ENCODE results near the gene FBLN2. TPM values are rescaled to one million over a fixed set of nuclear protein-coding genes. Genes with fewer than 3 reads are reported as not detected.

FBLN2 gene
- total RNA-seq, 2 experiments from 2014 or later = not detected

DNA sequence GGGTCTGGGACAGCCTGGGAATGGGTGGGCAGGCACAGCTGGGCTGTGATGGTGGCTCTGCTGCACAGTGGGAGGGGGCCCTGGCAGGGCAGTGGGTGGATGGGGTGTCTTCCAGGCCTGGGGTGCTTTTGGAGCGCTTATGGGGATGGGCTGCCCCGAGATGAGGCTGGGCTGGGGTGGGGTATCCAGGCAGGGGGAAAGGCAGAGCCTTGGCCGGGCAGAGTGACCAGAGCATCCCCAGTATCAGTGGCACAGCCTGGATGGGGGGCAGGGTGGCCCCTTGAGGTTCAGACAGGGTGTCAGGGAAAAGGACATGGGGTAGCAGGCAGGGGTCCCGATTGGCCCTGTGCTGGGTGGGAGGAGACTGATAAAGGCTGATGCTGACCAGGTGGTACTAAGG, 42.2 kb upstream of the FBLN2 start:
- H3K4me1 Mint-ChIP-seq (ENCODE audit: low read depth) = no peaks in the 10 kb centered on the region
- CTCF ChIA-PET = interaction anchor here (0.5 to 1.1 kb wide), 2 partner anchors 80 to 144 kb away, joined by 3 to 5 read pairs; no protein-coding TSS in a partner anchor

DNA sequence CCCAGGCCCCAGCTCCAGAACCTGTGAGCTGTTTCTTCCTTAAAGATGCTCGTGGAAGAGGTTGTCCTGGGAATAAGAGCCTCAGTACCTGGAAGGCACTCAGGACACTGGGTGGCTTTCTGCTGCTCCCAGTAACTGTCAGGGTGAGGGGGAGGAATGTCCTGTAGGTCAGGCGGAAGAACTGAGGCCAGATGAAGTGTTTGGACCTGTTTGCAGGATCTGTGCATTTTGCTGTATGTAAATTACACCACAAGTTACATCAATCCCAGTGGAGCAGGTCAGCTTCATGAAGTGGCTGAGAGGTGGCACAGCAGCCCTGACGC, 41.7 kb upstream of the FBLN2 start:
- Mint-ChIP-seq H3K36me3 (ENCODE audit: low read depth) (no peaks in the 10 kb centered on the region), H3K27me3 (ENCODE audit: low read depth) (no peaks in the 10 kb centered on the region), H3K9me3 (no peaks in the 10 kb centered on the region), H3K27ac (no peak overlapping the region), H3K4me1 (ENCODE audit: low read depth) (no peaks in the 10 kb centered on the region), H3K4me3 (no peak overlapping the region)
- intact Hi-C loops (cut with micrococcal nuclease) = no loop called here
- no peak for DNase-seq
- CTCF ChIA-PET = interaction anchor here (0.5 to 1.1 kb wide), 2 partner anchors 79 to 143 kb away, joined by 3 to 5 read pairs; no protein-coding TSS in a partner anchor

More for the DNA sequence above, 42.2 kb upstream of the FBLN2 start:
- no peaks in the 10 kb centered on the region for H3K36me3 Mint-ChIP-seq (ENCODE audit: low read depth)
- intact Hi-C loops (cut with micrococcal nuclease) = no loop called here
- no peak for DNase-seq
- no peaks in the 10 kb centered on the region for H3K9me3 Mint-ChIP-seq
- no peak overlapping the region for H3K27ac Mint-ChIP-seq
- H3K27me3 Mint-ChIP-seq (ENCODE audit: low read depth) = no peaks in the 10 kb centered on the region
- no peak overlapping the region for H3K4me3 Mint-ChIP-seq

DNA sequence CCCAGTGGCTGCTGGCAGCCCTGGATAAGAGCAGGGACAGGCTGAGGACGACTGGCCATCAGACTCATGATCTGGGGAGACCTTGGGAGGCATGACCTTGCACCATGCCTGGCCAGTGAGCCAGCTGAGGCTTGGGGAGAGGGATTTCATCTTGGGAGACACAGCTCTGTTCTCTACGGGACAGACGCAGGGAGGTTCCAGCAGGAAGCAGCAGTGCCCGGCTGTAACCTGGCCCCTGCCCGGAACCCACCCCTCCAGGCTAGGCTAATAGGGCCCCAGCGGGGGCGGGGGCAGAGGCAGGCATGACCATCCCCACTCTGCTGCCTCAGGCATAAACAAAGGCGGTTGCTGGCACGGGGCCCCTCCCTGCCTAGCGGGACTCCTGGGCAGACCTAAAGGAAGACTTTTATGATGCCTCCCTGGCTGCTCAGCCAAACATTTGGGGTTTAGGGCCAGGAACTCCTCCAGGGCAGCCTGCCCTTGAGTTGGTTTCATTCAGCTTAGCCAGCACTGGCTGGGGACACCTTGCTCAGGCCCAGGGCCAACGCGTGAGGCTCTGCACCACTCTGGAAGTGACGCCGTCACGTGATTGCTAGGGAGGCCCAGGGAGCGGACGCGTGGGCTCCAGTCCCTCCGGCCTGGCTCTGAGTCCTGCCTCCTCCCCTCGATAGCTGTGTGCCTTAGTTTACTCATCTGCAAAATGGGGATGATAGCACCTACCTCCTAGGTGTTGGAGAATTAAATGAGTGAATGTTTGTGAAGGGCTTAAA, 41.2 kb upstream of the FBLN2 start:
- H3K36me3 Mint-ChIP-seq (ENCODE audit: low read depth) = no peaks in the 10 kb centered on the region
- intact Hi-C loops (cut with micrococcal nuclease) = no loop called here
- no peaks in the 10 kb centered on the region for H3K4me1 Mint-ChIP-seq (ENCODE audit: low read depth)
- no peaks in the 10 kb centered on the region for H3K27me3 Mint-ChIP-seq (ENCODE audit: low read depth)
- CTCF ChIA-PET = interaction anchor here (0.7 kb wide), 1 partner anchor 11 kb away, joined by 4 read pairs; no protein-coding TSS in a partner anchor
- H3K27ac Mint-ChIP-seq = no peak overlapping the region
- no peaks in the 10 kb centered on the region for H3K9me3 Mint-ChIP-seq
- no peak overlapping the region for H3K4me3 Mint-ChIP-seq
- DNase-seq = no peak

DNA sequence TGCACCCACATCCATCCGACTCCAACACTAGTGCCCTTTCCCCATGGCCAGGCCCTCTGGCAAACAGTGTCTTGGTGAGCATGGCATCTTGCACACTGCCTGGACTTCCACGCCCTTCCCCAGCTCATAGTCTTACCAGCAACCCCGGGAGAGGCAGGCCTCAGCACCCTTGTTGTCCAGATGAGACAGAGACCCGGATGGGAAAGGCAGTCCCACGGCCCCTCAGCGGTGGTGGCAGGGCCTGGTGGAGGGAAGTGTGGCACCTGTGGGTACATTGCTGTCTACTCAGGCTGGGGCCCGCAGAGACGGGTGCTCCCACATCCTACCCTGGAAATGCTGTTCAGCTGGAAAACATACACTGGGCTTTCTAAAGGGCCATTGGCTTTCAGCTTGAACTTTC, 40.4 kb upstream of the FBLN2 start:
- no peaks in the 10 kb centered on the region for H3K27me3 Mint-ChIP-seq (ENCODE audit: low read depth)
- no peaks in the 10 kb centered on the region for H3K4me1 Mint-ChIP-seq (ENCODE audit: low read depth)
- H3K9me3 Mint-ChIP-seq = no peaks in the 10 kb centered on the region
- DNase-seq = no peak
- intact Hi-C loops (cut with micrococcal nuclease) = no loop called here
- H3K27ac Mint-ChIP-seq = no peak overlapping the region
- H3K36me3 Mint-ChIP-seq (ENCODE audit: low read depth) = no peaks in the 10 kb centered on the region
- CTCF ChIA-PET = interaction anchor here (0.7 kb wide), 1 partner anchor 12 kb away, joined by 4 read pairs; no protein-coding TSS in a partner anchor
- no peak overlapping the region for H3K4me3 Mint-ChIP-seq

DNA sequence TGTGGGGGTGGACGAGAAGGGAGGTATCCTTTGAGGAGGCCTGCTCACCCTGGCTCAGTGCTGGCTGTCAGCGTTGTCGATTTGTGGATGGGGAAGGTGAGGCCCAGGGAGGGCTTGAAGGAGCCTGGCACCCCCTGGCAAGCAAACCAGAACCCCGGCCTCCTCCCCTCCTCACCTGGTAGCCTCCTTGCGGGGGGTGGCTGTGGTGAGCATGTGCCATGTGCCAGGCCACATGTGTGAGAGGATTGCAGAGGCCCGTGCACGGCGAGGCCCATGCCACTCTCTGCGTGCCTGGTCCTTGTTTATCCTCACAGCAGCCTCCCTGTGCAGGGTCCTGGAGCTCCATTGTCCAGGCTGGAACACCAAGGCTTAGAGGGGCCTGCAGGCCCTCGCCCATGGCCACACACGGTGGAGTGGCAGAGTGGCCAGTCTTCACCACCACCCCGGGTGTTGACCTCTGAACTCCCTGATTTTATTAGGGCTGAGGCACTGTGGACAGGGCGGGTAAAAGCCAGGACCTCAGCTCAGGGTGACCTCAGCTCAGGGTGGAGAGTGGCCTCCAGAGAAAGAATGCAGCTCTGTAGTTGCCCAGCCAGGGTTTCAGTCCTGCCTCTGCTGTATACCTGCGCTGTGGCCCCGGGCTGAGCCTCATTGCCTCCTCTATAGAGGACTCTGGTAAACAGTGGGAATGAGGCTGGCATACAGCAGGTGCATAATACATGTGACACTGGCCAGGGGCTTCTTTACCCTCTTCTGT, 39.7 kb upstream of the FBLN2 start:
- Mint-ChIP-seq H3K4me1 (ENCODE audit: low read depth) (no peaks in the 10 kb centered on the region), H3K36me3 (ENCODE audit: low read depth) (no peaks in the 10 kb centered on the region), H3K4me3 (no peak overlapping the region), H3K27me3 (ENCODE audit: low read depth) (no peaks in the 10 kb centered on the region), H3K9me3 (no peaks in the 10 kb centered on the region), H3K27ac (no peak overlapping the region)
- intact Hi-C loops (cut with micrococcal nuclease) = no loop called here
- no peak for DNase-seq
- CTCF ChIA-PET = no interaction called here

DNA sequence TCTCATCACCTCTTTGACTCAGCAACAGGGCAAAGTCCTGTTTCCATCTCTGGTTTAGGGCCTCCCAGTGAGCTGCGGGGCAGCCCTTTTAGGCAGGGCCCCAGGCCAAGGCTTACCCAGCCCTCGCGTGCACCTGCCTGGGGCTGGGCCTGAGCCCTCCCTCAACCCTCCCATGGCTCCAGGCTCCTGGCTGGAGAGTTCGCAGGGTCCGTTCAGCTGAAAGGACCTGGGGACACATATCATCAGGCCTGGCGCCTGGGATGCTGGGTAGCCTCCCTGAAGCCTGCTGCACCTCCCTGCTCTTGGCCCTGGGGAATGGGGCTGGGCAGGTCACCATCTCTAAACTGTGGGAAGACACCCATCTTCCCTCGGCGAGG, 39.1 kb upstream of the FBLN2 start:
- Mint-ChIP-seq H3K36me3 (ENCODE audit: low read depth) (no peaks in the 10 kb centered on the region), H3K4me1 (ENCODE audit: low read depth) (no peaks in the 10 kb centered on the region), H3K27me3 (ENCODE audit: low read depth) (no peaks in the 10 kb centered on the region), H3K9me3 (no peaks in the 10 kb centered on the region), H3K4me3 (no peak overlapping the region), H3K27ac (no peak overlapping the region)
- DNase-seq = no peak
- intact Hi-C loops (cut with micrococcal nuclease) = no loop called here
- CTCF ChIA-PET = no interaction called here

DNA sequence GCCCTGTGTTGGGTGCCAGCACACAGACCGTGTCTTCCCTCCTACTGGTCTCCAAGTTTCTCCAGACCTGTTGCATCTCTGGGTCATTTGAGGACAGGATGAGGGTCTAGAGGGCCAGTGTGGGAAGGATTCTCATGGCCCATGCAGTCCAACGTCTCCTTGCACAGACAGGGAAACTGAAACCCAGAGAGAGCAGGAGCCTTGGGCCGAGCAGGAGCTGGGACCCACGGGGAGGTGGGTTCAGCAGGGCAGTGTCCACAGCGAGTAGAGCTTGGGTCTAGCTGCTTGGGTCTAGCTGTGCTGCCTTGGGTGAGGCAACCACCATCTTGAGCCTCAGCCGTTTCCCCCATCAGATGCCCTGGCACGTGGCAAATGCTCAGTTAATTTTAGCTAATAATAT, 36.5 kb upstream of the FBLN2 start:
- H3K4me1 Mint-ChIP-seq (ENCODE audit: low read depth) = no peaks in the 10 kb centered on the region
- CTCF ChIA-PET = interaction anchor here (0.9 kb wide), 1 partner anchor 135 kb away, joined by 3 read pairs; no protein-coding TSS in a partner anchor
- H3K4me3 Mint-ChIP-seq = no peak overlapping the region
- intact Hi-C loops (cut with micrococcal nuclease) = no loop called here
- H3K27me3 Mint-ChIP-seq (ENCODE audit: low read depth) = no peaks in the 10 kb centered on the region
- no peaks in the 10 kb centered on the region for H3K36me3 Mint-ChIP-seq (ENCODE audit: low read depth)
- no peaks in the 10 kb centered on the region for H3K9me3 Mint-ChIP-seq
- no peak for DNase-seq
- H3K27ac Mint-ChIP-seq = no peak overlapping the region

DNA sequence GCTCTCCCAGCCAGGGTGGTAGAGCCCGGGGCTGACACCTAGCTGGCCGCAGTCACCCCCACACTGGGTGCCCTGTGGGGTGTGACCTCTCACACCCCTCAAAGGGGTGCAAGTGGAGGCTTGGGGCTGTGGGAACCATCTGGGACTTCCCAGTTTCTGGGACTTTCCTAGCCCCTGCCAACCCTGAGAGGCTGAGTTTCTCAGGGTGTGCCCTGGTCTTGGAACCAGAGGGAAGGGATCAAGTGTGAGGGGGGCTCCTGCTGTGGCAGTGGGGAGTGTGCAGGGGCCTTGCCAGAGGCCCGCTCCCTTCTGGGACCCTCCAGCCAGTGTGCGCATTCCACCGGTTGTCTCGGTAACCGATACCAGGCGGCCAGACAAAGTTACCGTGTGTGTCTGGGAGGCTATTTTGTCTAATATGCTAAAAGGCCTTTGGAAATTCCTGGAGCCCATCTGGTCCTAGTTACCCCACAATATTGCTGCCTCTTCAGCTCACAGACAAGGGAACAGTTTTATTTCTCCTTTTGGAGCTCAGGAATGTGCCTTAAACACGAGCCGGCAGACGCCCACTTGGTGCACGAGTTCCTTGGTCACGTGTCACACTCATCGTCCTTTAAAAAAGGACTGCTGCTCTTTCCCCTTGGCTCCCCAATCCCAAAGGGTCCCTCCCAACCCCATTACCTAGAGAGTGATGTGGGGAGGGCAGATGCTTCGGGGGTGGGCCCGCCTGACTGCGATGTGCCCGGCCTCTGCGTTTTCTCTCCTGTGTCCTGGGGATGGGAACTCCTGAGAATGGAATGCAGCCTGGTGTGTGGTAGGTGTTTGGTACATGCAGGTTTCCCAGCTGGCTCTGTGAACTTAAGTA, 35.6 kb upstream of the FBLN2 start:
- no peak for DNase-seq
- CTCF ChIA-PET = interaction anchor here (0.9 kb wide), 1 partner anchor 135 kb away, joined by 3 read pairs; no protein-coding TSS in a partner anchor
- intact Hi-C loops (cut with micrococcal nuclease) = no loop called here
- Mint-ChIP-seq H3K27ac (no peak overlapping the region), H3K4me1 (ENCODE audit: low read depth) (no peaks in the 10 kb centered on the region), H3K9me3 (no peaks in the 10 kb centered on the region), H3K4me3 (no peak overlapping the region), H3K36me3 (ENCODE audit: low read depth) (no peaks in the 10 kb centered on the region), H3K27me3 (ENCODE audit: low read depth) (no peaks in the 10 kb centered on the region)

DNA sequence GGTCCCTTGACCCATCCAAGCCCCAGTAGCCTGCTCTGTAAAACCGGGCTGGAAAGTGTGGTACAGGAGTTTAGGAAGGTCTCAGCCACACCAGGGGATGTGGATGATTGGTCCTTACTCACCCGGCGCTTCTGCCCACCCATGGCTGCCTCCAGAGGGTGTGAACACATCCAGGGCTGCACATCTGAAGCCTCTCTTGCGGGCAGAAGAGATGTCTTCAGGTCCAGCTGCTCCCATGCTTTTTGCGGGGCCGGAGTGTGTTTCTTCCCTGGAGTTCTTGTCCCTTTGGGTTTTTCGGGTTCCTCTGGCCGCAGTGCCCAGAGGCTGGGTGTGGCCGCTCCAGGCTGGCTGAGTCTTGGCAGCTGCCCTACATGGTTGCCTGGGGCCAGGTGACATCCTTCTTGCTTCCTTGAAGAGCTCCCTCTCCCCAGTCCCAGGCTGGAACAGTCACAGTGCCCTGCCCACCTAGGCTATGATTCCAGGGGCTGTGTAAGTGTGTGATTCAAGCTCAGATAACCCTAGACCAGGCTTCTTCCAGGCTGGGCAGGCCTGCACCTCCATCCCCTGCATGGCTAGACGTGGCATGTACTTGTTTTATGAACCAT, 34.9 kb upstream of the FBLN2 start:
- Mint-ChIP-seq H3K4me3 (no peak overlapping the region), H3K27me3 (ENCODE audit: low read depth) (no peaks in the 10 kb centered on the region), H3K27ac (no peak overlapping the region), H3K9me3 (no peaks in the 10 kb centered on the region), H3K36me3 (ENCODE audit: low read depth) (no peaks in the 10 kb centered on the region), H3K4me1 (ENCODE audit: low read depth) (no peaks in the 10 kb centered on the region)
- CTCF ChIA-PET = interaction anchor here (1.1 kb wide), 1 partner anchor 144 kb away, joined by 3 read pairs; no protein-coding TSS in a partner anchor
- no peak for DNase-seq
- intact Hi-C loops (cut with micrococcal nuclease) = no loop called here

DNA sequence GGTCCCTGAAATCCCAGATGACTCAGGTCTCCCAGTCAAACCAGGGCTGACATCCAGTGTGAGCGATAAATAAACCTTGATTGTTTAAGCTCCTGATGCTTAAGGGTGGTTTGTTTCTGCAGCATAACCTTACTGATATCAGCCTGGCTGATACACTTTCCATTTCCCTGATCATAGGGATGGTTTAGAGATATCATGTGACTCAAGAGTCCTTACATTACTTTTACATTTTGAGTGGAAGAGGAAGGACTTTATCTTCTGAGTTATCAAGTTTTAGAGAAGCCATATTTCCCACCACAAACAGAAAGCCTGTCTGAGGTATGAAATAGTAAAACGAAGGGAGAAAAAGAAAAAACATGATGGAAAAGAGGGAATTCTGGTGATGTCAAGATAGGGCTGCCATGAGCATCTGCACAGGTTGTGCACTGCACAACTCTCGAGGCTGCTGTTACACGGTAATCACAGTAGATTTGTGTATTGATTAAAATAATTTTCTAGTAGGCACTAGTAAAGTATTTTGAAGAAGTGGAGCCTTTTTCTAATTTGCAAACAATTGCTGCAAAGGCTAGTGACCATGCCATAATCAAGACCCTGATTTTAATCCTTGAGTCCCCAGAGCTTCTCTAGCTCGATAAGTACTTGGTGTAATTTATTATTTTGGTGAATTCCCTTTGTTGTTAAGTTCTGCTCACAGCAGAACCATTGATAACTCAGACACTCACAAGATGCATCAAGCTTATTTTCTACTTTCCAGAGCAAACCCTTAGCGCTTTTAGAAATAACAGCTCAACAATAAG, 34.1 kb upstream of the FBLN2 start:
- Mint-ChIP-seq H3K27me3 (ENCODE audit: low read depth) (no peaks in the 10 kb centered on the region), H3K4me3 (no peak overlapping the region), H3K36me3 (ENCODE audit: low read depth) (no peaks in the 10 kb centered on the region), H3K9me3 (no peaks in the 10 kb centered on the region), H3K4me1 (ENCODE audit: low read depth) (no peaks in the 10 kb centered on the region), H3K27ac (no peak overlapping the region)
- intact Hi-C loops (cut with micrococcal nuclease) = no loop called here
- CTCF ChIA-PET = interaction anchor here (0.6 to 1.1 kb wide), 2 partner anchors 86 to 143 kb away, joined by 3 read pairs; no protein-coding TSS in a partner anchor
- no peak for DNase-seq

All from activated naive CD4-positive, alpha-beta T cell treated with anti-CD3 and anti-CD28 coated beads for 36 hours (primary cell).